NB4 (cell line): ENCODE results near the gene GLUD1.

Source experiments
- DNase-seq: peaks from one replicate; pipeline ENCODE4 v3.0.0; 2010; ENCODE audit warnings: low read depth
- H3K4me3 ChIP-seq: one replicate; pipeline ENCODE4 v1.5.1; 2011; ENCODE audit warnings: mild to moderate bottlenecking, low read depth, low read length, moderate library complexity
- CTCF ChIP-seq: IDR thresholded peaks from one replicate; pipeline ENCODE4 v1.5.1; 2012; ENCODE audit warnings: low read depth, low read length
- MAX ChIP-seq: IDR thresholded peaks from 2 replicates; pipeline ENCODE4 v1.6.1; 2011; ENCODE audit warnings: low read depth, low read length
- MYC ChIP-seq: IDR thresholded peaks from 2 replicates; pipeline ENCODE4 v1.6.1; 2011; ENCODE audit warnings: low read depth, low read length
- POLR2A ChIP-seq: IDR thresholded peaks from 2 replicates; pipeline ENCODE4 v1.6.1; 2011; ENCODE audit warnings: mild to moderate bottlenecking; ENCODE audit not compliant: insufficient read length; ENCODE audit errors: extremely low read depth

GLUD1 gene

GRCh38 chr10:87064651-87065050 lies 30.0 kb downstream of the GLUD1 start:
- no peak overlapping the region for H3K4me3 ChIP-seq
- TF ChIP-seq MYC (no peak), CTCF (no peak), POLR2A (no peak), MAX (no peak)

GRCh38 chr10:87060280-87060928 lies 34.2 kb downstream of the GLUD1 start:
- TF ChIP-seq CTCF: no peak
- TF ChIP-seq MAX: no peak
- no peak for TF ChIP-seq POLR2A
- TF ChIP-seq MYC: no peak
- no peak overlapping the region for H3K4me3 ChIP-seq

More at GRCh38 chr10:87064651-87065050, 30.0 kb downstream of the GLUD1 start:
- no peak for DNase-seq

GRCh38 chr10:87059401-87059800 lies 35.2 kb downstream of the GLUD1 start:
- DNase-seq: no peak
- TF ChIP-seq MAX (no peak), POLR2A (no peak), CTCF (no peak), MYC (no peak)
- no peak overlapping the region for H3K4me3 ChIP-seq

More at GRCh38 chr10:87060280-87060928, 34.2 kb downstream of the GLUD1 start:
- no peak for DNase-seq

- H3K4me3 ChIP-seq: no peak overlapping the region
- no peak for DNase-seq
- TF ChIP-seq MAX (no peak), MYC (no peak), CTCF (no peak), POLR2A (no peak)
Observed at GRCh38 chr10:87058171-87058570, 36.5 kb downstream of the GLUD1 start.

- no peak overlapping the region for H3K4me3 ChIP-seq
- peak; percentile 61 for DNase-seq
- TF ChIP-seq CTCF: no peak
- no peak for TF ChIP-seq MAX
- no peak for TF ChIP-seq MYC
- no peak for TF ChIP-seq POLR2A
Observed at GRCh38 chr10:87054373-87055295, 40.0 kb downstream of the GLUD1 start.
